ENCODE measurements around the gene SPINT2. TPM values are rescaled to one million over a fixed set of nuclear protein-coding genes. Genes with fewer than 3 reads are reported as not detected.

SPINT2 gene
- total RNA-seq, 1 donor from 2014 or later, result 8.7 TPM

DNA sequence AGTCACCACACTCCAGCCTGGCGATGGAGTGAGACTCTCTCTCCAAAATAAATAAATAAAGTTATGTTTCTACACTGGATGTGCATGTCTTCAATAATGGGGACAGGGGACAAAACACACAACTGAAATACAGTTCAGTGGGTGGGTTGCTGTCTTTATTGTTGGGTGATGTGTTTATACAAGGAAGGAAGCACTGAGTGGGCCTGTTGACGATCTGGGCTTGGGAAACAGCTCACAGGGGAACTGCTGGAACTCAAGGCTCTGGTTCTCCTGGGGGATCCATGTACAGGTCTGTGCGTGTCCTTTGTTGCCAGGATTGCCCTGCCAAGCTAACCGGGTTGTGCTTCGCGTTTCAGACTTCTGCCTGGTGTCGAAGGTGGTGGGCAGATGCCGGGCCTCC is 18.9 kb downstream of the SPINT2 start:
- DNase-seq, result no peak
- intact Hi-C loops (cut with DNase I), result no loop called here
- no peak for ATAC-seq (ENCODE audit: poor library complexity)

DNA sequence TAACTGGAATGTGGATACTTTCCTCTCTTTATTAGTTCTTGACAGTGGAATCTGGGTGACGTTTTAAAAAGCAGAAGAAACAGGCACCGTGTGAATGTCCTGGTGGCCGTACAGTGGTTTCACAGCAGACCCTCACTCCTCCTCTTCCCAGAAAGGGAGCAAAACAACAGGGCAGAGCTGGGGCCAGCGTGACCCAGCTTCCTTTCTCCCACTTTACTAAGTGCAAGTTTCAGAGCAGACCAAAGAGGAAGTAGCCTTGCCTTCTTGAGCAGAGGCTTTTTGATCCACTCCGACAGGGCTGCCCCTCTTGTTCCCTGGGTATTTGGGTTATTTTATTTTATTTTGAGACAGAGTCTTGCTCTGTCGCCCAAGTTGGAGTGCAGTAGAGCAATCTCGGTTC is 20.0 kb downstream of the SPINT2 start:
- no peak for DNase-seq
- intact Hi-C loops (cut with DNase I), result no loop called here
- peak; percentile 26 for ATAC-seq (ENCODE audit: poor library complexity)

DNA sequence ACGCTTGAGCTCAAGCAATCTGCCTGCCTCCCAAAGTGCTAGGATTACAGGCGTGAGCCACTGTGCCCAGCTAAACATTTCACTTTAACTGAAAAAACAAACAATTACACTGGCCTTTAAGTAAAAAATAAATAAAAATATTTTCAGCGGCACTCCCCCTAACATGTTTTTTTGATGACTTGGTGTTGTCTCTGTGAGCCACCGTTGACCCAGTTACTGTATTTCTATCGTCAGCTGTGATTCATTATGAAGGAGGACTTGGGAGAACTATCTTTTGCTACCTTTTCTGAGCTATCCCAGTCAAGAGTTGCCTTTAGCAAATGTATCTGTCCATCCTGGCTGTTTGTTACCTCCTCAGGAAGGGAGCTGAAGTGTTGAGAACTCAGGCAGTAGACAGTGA is 21.2 kb downstream of the SPINT2 start:
- ATAC-seq (ENCODE audit: poor library complexity) (no peak), DNase-seq (no peak)

DNA sequence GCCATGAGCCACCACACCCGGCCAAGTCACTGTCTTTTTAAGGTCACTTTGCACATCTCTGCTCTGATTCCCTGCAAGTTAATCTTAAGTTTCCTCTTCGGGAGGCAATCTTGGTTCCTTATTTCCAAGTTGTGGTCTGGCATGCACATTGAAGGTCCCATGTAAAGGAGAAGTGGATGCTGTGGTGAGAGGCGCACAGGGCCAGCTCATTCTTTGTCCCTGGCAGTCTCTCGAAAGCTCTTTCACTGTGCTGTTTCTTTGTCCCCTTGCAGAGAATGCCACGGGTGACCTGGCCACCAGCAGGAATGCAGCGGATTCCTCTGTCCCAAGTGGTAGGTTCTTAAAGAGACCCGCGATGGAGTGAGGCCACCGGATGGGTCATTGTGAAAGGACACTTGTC is 23.2 kb downstream of the SPINT2 start:
- intact Hi-C loops (cut with DNase I), result no loop called here
- DNase-seq, result no peak
- ATAC-seq (ENCODE audit: poor library complexity), result peak; percentile 38

More for the DNA sequence above, 21.2 kb downstream of the SPINT2 start:
- intact Hi-C loops (cut with DNase I), result no loop called here

DNA sequence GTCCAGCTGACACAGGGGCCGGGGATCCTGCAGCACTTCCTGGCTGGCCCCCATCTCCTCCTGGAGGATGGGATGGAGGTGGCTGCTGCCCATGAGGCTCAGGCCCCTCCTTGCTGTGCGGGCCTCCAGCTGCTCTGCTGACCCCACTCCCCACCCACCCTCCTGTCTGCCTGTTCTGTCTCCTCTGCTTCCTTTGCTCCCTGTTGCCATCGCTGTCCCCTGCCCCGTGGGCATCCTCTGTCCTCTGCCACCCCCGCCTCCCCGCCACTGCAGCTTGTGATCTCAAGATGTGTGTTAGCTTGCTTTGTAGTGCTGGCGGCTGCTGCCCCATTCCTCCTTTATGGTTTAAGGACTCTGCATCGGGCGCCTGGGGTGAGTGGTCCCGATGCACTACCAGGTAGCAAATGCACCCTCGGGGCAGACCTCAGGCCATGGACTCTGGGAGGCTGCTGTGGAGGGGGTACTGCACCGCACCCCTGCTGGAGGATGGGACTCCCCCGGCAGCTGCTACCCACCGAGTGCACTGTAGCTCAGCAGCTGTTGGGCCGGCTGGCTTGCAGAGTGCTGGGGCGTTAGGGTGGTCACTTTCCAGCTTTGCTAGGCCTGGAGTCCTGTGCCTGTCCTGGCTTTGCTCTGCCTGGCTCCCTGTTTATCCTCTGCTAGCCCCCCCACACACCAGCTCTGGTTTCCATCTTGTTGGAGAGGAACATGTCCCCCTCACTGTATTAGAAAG is 23.9 kb downstream of the SPINT2 start:
- no peak for DNase-seq
- intact Hi-C loops (cut with DNase I), result no loop called here
- no peak for ATAC-seq (ENCODE audit: poor library complexity)

DNA sequence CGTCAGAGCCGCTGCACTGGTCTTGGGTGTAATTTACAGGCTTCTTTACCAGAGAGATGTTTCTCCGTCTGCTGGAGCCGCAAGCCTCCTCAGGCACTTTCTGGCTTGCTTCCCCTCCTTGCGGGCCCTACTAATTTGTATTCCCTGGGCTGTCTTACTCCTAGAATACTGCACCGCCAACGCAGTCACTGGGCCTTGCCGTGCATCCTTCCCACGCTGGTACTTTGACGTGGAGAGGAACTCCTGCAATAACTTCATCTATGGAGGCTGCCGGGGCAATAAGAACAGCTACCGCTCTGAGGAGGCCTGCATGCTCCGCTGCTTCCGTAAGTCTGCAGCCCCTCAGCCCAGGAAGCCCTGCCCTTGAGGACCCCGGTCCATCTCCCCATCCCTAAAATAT is 25.6 kb downstream of the SPINT2 start:
- DNase-seq (no peak), ATAC-seq (ENCODE audit: poor library complexity) (no peak)
- intact Hi-C loops (cut with DNase I), result no loop called here

DNA sequence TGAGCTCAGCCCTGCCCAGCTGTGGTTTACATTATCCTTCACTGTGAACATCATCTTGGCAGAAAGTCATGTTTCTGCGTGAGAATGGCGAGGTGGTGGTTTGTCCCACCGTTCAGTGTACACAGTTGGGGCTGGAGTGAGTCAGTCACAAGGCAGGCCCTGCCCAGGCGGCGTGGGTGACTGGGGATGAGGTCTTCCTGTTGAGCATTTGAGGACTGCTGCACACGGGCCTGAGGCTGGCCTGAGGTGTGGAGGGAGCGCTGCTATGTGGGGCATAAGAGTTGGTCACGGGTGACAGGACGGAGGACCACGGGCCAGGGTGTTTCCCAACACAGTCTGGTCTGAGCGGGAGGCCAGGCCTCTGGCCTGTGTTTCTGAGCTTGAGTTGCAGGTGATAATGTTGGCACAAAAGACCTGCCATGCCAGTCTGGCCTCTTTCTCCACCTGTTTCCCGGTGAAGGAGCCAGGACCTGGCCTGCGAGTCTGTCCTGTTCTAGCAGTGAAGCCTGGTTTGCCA is 26.3 kb downstream of the SPINT2 start:
- intact Hi-C loops (cut with DNase I), result no loop called here
- DNase-seq (no peak), ATAC-seq (ENCODE audit: poor library complexity) (no peak)

DNA sequence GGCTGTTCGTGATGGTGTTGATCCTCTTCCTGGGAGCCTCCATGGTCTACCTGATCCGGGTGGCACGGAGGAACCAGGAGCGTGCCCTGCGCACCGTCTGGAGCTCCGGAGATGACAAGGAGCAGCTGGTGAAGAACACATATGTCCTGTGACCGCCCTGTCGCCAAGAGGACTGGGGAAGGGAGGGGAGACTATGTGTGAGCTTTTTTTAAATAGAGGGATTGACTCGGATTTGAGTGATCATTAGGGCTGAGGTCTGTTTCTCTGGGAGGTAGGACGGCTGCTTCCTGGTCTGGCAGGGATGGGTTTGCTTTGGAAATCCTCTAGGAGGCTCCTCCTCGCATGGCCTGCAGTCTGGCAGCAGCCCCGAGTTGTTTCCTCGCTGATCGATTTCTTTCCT is 27.5 kb downstream of the SPINT2 start:
- ATAC-seq (ENCODE audit: poor library complexity) (no peak), DNase-seq (no peak)
- intact Hi-C loops (cut with DNase I), result no loop called here

DNA sequence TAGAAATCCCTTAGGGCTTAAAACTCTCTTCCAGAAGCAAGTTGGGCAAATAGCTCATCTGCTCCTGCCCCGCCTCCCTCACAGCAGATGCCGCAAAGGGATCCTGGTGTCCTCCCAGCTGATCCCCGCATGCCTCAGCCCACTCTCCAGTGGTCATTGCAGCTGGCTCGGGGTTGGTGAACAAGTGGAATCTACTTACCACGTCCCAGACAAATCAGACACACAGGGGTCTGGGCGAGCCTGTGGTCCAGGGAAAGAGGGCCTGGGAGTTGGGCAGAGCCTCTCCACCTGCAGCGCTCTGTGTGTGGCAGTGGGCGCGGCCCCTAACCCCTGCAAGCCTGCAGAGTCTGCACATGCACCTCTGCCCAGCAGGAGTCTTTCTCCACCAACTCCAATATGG is 28.9 kb downstream of the SPINT2 start:
- DNase-seq (no peak), ATAC-seq (ENCODE audit: poor library complexity) (no peak)
- intact Hi-C loops (cut with DNase I), result no loop called here

DNA sequence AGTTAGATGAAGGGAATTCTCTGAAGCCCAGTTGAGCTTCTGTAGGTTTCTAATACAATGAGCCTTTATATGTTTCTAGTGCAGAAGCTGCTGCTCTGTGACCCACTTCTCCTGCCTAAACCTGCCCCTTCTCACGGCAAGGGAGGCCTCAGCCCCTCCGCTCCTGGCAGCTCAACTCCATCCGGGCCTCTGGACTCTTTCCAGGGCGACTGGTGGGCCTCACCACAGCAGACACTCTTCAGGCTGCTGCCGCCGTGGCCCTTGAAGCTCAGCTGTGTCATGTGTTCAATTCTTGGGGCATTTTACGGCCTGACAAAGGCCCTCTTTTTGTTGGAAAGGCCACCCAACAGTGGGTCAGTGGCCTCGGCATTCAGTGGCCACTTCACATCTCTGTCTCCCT is 29.7 kb downstream of the SPINT2 start:
- ATAC-seq (ENCODE audit: poor library complexity), result no peak
- intact Hi-C loops (cut with DNase I), result no loop called here

DNA sequence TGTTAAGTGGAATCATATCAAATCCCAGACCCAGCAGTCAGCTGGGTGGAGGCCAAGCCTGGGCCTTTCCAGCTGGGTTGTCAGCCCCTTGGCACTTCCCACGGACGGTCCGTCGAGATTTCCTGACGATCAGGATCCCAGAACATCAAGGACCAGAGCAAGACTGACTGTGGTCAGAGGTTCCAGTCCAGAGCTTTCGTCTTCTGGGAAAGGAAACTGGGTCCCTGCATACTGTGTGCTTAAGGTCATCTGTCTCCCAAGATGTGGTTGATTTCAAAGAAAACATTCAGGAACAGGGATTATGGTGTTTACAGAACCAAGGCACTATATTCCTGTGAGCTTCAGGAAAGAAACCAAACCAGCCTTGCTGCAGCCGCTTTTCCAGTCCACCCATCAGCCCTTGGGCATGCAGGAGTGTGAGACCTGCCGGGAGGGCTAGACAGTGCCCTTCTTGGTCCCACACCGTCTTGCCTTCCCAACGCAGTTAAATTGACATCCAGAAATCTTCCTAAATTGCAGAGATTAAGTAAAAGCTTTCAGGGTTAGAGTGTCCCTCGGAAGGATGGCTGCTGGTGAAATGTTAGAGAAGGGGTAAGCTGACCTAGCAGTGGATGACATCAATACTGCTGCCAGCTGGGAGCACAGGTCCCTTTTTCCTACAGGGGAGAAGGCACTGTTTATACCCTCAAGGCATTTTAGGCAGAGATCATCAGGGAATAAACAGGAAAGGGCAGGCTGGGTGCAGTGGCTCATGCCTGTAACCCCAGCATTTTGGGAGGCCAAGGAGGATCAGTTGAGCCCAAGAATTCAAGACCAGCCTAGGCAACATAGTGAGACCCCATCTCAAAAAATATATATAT is 34.7 kb downstream of the SPINT2 start:
- no peak for ATAC-seq (ENCODE audit: poor library complexity)
- intact Hi-C loops (cut with DNase I), result no loop called here
- DNase-seq, result no peak

More for the DNA sequence above, 29.7 kb downstream of the SPINT2 start:
- no peak for DNase-seq

DNA sequence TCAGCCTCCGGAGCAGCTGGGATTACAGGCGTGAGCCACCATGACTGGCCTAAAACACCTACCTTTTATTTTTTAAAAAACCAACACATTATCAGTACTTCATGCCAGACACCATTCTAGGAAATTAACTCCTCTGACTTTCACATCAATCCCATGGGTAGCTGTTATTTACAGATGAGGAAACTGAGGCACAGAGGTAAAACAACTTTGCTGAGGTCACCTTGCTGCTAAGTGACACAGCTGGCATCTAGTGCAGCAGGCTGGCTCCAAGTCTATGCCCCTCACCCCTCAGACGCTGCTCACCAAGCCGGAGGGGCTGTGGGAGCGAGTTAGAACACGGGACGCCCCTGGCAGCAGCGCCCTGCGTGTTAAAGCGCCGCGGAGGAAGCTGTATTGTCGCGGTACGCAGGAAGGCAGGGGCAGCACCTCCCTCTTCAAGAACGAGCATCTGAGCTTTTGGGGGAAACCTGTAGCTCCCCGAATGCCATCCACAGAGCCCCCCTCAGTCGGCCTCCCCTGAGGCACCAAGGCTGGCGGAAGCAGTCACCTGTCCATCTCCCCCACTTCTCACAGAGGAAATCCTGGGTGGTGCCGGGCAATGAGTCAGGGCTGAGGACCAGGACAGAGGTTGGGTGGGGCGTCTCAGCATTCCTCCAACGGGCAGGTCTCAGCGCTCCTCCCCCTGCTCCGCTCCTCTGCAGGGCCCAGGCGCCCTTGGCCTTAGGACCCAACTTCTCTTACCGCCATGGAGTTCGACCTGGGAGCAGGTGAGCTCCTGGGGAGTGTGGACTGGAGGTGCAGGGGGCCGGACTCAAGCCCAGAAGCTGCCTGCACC is 39.4 kb downstream of the SPINT2 start, which contains the start of gene C19orf33:
TSS of gene C19orf33 (plus strand) at position 735 of the 835 bp plus-strand sequence. CDS start at position 746, 11 bp downstream.
- DNase-seq (peak; percentile 55), ATAC-seq (ENCODE audit: poor library complexity) (peak; percentile 52)
- intact Hi-C loops (cut with DNase I), result no loop called here

DNA sequence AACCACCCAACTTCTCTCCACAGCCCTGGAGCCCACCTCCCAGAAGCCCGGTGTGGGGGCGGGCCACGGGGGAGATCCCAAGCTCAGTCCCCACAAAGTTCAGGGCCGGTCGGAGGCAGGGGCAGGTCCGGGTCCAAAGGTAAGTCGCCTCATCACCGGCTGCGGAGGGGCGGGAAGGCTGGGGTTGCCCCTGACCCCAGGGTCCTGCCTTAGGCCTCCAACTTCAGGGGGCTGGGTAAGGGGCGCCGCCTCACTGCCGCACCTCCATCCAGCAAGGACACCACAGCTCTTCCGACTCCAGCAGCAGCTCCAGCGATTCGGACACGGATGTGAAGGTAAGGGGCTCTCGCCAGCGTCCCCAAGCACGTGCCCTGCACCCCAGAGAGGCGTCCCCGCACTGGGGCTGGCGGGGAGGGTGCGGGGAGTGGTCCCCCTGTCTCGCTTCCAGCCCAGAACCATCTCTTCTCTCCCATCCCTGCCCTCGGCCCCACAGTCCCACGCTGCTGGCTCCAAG is 40.0 kb downstream of the SPINT2 start:
- DNase-seq, result no peak
- ATAC-seq (ENCODE audit: poor library complexity), result no peak
- intact Hi-C loops (cut with DNase I), result no loop called here

DNA sequence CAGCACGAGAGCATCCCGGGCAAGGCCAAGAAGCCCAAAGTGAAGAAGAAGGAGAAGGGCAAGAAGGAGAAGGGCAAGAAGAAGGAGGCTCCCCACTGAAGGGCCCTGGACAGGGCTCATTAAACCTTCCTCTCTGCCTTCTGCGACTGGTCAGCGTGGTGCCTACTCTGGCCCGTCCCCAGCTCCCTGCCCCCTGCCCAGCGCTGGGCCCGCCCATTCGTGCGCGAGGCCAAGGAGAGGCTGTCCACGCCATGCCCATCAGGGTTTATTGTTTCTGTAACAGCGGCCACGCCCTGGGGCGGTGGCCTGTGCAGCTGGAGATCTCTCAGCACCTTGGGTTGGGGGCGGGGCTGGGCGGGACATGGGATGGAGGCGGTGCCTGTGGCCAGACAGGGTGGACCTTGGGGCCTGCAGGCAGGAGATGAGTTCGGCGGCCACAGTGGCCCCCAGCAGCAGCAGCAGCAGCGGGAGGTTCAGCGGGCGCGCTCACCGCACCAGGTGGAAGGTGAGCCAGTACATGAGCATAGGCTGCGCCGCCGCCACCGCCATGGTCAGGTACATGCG is 40.6 kb downstream of the SPINT2 start:
- peak; percentile 60 for DNase-seq
- peak; percentile 58 for ATAC-seq (ENCODE audit: poor library complexity)
- intact Hi-C loops (cut with DNase I), result no loop called here

DNA sequence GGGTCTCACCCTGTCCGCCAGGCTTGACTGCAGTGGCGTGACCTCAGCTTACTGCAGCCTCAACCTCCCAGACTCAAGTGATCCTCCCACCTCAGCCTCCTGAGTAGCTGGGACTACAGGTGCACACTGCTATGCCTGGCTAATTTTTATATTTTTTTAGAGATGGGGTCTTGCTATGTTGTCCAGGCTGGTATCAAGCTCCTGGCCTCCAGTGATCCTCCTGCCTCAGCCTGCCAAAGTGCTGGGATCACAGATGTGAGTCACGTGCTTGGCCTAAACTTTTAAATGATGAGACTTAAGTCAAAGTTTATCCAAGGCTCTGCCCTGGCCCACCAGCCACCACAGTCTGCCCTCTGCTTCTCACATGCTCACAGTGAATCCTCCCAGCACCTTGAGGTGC is 41.9 kb downstream of the SPINT2 start:
- intact Hi-C loops (cut with DNase I), result no loop called here
- DNase-seq, result no peak

DNA sequence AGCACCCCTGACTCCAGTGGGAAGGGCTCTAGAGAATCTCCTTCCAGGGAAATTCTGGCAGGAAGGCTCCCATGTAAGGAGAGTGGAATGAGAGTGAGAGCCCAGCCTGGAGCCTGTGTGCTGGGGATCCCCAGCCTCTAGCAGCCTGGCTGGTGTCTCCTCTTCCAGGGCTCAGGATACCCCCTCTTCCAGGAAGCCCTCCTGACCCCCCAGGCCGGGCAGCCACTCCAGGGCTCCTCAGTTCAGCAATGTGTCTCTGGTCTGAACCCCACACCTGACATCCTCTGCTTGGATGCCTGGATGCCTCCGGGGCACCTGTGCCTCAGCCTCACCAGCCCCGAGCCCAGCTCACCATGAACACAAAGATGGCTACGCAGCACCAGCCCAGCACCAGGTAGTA is 42.7 kb downstream of the SPINT2 start:
- intact Hi-C loops (cut with DNase I), result no loop called here
- ATAC-seq (ENCODE audit: poor library complexity), result no peak
- no peak for DNase-seq

More for the DNA sequence above, 41.9 kb downstream of the SPINT2 start:
- no peak for ATAC-seq (ENCODE audit: poor library complexity)

DNA sequence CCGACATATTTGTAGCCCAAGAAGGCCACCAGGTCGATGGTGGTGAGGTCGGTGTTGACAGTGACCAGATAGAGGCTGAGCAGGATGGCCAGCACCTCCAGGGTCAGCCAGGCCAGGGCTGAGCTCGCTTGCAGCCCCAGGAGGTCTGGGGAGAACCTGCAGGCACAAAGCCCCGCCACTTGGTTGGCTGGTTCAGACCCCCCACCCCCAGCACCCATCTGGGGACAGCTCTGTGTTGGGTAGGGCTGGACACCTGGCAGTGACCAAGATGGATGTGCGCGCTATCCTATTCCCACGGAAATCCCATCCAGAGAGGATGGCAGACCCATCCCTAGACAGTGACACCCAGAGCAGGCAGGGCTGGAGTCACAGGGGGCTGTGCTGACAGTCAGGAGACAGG is 43.2 kb downstream of the SPINT2 start:
- DNase-seq (no peak), ATAC-seq (ENCODE audit: poor library complexity) (no peak)
- intact Hi-C loops (cut with DNase I), result no loop called here

DNA sequence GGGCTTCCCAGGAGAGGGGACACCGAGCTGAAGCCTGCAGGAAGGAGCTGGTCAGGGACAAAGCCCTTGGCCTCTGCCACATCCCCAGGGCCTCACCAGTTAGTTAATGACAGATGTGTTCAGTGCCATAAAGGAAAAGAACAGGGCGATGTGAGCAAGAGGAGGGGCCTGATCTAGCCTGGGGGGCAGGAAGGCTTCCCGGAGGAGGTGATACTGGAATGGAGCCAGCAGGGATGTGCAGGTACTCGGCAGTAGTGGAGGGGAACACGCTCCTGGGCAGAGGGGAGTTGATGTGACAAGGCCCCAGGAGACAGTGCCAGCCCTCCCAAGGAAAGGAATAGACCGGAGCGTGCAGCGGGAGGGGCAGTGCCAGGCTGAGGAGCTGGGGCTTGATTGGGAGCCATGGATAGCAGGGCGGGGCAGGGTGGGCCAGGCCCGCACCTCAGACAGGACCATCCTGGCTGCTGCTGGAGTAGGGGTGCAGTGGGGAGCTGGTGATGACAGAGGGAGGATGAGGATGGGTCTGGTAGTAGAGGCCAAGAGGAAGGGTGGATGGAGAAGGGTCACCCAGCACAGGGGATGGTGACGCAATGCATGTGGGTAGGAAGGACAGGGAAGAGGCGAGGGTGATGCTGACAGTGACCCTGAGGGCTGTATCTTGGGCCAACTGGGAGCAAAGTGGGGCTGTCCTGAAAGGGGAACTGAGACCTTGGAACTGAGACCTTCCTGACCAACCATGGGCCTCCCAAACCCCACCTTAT is 43.8 kb downstream of the SPINT2 start:
- no peak for DNase-seq
- intact Hi-C loops (cut with DNase I), result no loop called here
- no peak for ATAC-seq (ENCODE audit: poor library complexity)

All from Right ventricle myocardium superior (tissue), 1 donor.